ENCODE measurements around the gene CEP120. TPM values are rescaled to one million over a fixed set of nuclear protein-coding genes. Genes with fewer than 3 reads are reported as not detected.
A peak's percentile ranks its signal among the peaks of the same experiment; 100 is the strongest.
"Not testable (repeated sequence)": the region's sequence is repeated elsewhere in the genome, so short reads cannot be mapped to it uniquely, and the experiment has no call there.

CEP120 gene
- total RNA-seq, 3 donors from 2014 or later (not counting 1 experiment from before 2014, with no cell fraction given): 51.2 to 58.9 (median 54.6) TPM

- H3K4me1 Mint-ChIP-seq: no peaks in the 10 kb centered on the region
- Histone ChIP-seq H3K27me3 (ENCODE audit: control insufficient read depth, insufficient read depth, low read length) (no peaks in the 10 kb centered on the region), H3K27ac (ENCODE audit: low read length) (no peak overlapping the region), H3K4me3 (ENCODE audit: low read length) (no peak overlapping the region), H3K9me3 (ENCODE audit: control insufficient read depth, insufficient read depth, low read length) (no peaks in the 10 kb centered on the region), H3K4me1 (ENCODE audit: control insufficient read depth, insufficient read depth, low read length) (no peaks in the 10 kb centered on the region), H3K36me3 (ENCODE audit: control insufficient read depth, insufficient read depth, low read length) (peaks cover 27% of the 10 kb centered on the region)
- DNase-seq: no peak
- WGBS (ENCODE audit: insufficient coverage): no CpG with 5 or more reads among the region's 1 CpG
- peaks cover 15% of the 10 kb centered on the region for H3K36me3 Mint-ChIP-seq
- H3K9me3 Mint-ChIP-seq: no peaks in the 10 kb centered on the region
- no peaks in the 10 kb centered on the region for H3K27me3 Mint-ChIP-seq (ENCODE audit: low read depth in 2 of 2)
- TF ChIP-seq CTCF (IDR thresholded peaks at IDR 0.05): no peak
- no peak for ATAC-seq
- intact Hi-C loops (cut with micrococcal nuclease): no loop called here
- H3K27ac Mint-ChIP-seq: no peak overlapping the region
- no peak overlapping the region for H3K4me3 Mint-ChIP-seq
Observed at GRCh38 chr5:123351240-123351639, 72.0 kb downstream of the CEP120 start.

GRCh38 chr5:123350742-123351141 is 72.5 kb downstream of the CEP120 start:
- peaks cover 17% of the 10 kb centered on the region for H3K36me3 Mint-ChIP-seq
- no CpG with 5 or more reads among the region's 1 CpG for WGBS (ENCODE audit: insufficient coverage)
- H3K4me3 ChIP-seq (ENCODE audit: low read length): no peak overlapping the region
- no peak for TF ChIP-seq CTCF (IDR thresholded peaks at IDR 0.05)
- H3K4me1 Mint-ChIP-seq: no peaks in the 10 kb centered on the region
- H3K27ac ChIP-seq (ENCODE audit: low read length): no peak overlapping the region
- DNase-seq (no peak), ATAC-seq (no peak)
- intact Hi-C loops (cut with micrococcal nuclease): no loop called here
- no peaks in the 10 kb centered on the region for H3K9me3 ChIP-seq (ENCODE audit: control insufficient read depth, insufficient read depth, low read length)
- H3K36me3 ChIP-seq (ENCODE audit: control insufficient read depth, insufficient read depth, low read length): peaks cover 31% of the 10 kb centered on the region
- no peak overlapping the region for H3K27ac Mint-ChIP-seq
- H3K27me3 Mint-ChIP-seq (ENCODE audit: low read depth in 2 of 2): no peaks in the 10 kb centered on the region
- H3K4me1 ChIP-seq (ENCODE audit: control insufficient read depth, insufficient read depth, low read length): no peaks in the 10 kb centered on the region
- no peak overlapping the region for H3K4me3 Mint-ChIP-seq
- H3K27me3 ChIP-seq (ENCODE audit: control insufficient read depth, insufficient read depth, low read length): no peaks in the 10 kb centered on the region
- H3K9me3 Mint-ChIP-seq: no peaks in the 10 kb centered on the region

- no peak overlapping the region for H3K27ac Mint-ChIP-seq
- H3K4me3 ChIP-seq (ENCODE audit: low read length): no peak overlapping the region
- DNase-seq (peak in 1 of 2 donors; percentile 4), ATAC-seq (no peak)
- H3K4me1 Mint-ChIP-seq: no peaks in the 10 kb centered on the region
- H3K27me3 ChIP-seq (ENCODE audit: control insufficient read depth, insufficient read depth, low read length): no peaks in the 10 kb centered on the region
- peak; percentile 18 for TF ChIP-seq CTCF (IDR thresholded peaks at IDR 0.05)
- peaks cover 17% of the 10 kb centered on the region for H3K36me3 Mint-ChIP-seq
- 72% methylated on average over 3 of the region's 4 CpGs for WGBS (ENCODE audit: insufficient coverage)
- H3K9me3 Mint-ChIP-seq: no peaks in the 10 kb centered on the region
- H3K4me1 ChIP-seq (ENCODE audit: control insufficient read depth, insufficient read depth, low read length): no peaks in the 10 kb centered on the region
- no peak overlapping the region for H3K4me3 Mint-ChIP-seq
- H3K27ac ChIP-seq (ENCODE audit: low read length): no peak overlapping the region
- intact Hi-C loops (cut with micrococcal nuclease): no loop called here
- H3K36me3 ChIP-seq (ENCODE audit: control insufficient read depth, insufficient read depth, low read length): peaks cover 31% of the 10 kb centered on the region
- H3K27me3 Mint-ChIP-seq (ENCODE audit: low read depth in 2 of 2): no peaks in the 10 kb centered on the region
- no peaks in the 10 kb centered on the region for H3K9me3 ChIP-seq (ENCODE audit: control insufficient read depth, insufficient read depth, low read length)
Observed at GRCh38 chr5:123344816-123345426, 78.3 kb downstream of the CEP120 start.

GRCh38 chr5:123340928-123341327 is 82.3 kb downstream of the CEP120 start:
- H3K9me3 ChIP-seq (ENCODE audit: control insufficient read depth, insufficient read depth, low read length): no peaks in the 10 kb centered on the region
- peaks cover 1% of the 10 kb centered on the region for H3K36me3 ChIP-seq (ENCODE audit: control insufficient read depth, insufficient read depth, low read length)
- ATAC-seq (no peak), DNase-seq (no peak)
- no peaks in the 10 kb centered on the region for H3K27me3 ChIP-seq (ENCODE audit: control insufficient read depth, insufficient read depth, low read length)
- Mint-ChIP-seq H3K27me3 (ENCODE audit: low read depth in 2 of 2) (peaks cover 0 to 3% of the 10 kb centered on the region in 2 donors), H3K36me3 (peaks cover 2% of the 10 kb centered on the region), H3K4me3 (no peak overlapping the region), H3K4me1 (no peaks in the 10 kb centered on the region), H3K27ac (no peak overlapping the region), H3K9me3 (no peaks in the 10 kb centered on the region)
- WGBS (ENCODE audit: insufficient coverage): 87% methylated on average over 2 of the region's 2 CpGs
- no peaks in the 10 kb centered on the region for H3K4me1 ChIP-seq (ENCODE audit: control insufficient read depth, insufficient read depth, low read length)
- intact Hi-C loops (cut with micrococcal nuclease): no loop called here
- H3K27ac ChIP-seq (ENCODE audit: low read length): no peak overlapping the region
- no peak overlapping the region for H3K4me3 ChIP-seq (ENCODE audit: low read length)
- TF ChIP-seq CTCF (IDR thresholded peaks at IDR 0.05): no peak

- H3K27ac ChIP-seq (ENCODE audit: low read length); H3K4me3 Mint-ChIP-seq; DNase-seq; intact Hi-C loops (cut with micrococcal nuclease); ATAC-seq; H3K36me3 Mint-ChIP-seq; H3K4me1 ChIP-seq (ENCODE audit: control insufficient read depth, insufficient read depth, low read length); H3K36me3 ChIP-seq (ENCODE audit: control insufficient read depth, insufficient read depth, low read length); H3K27me3 ChIP-seq (ENCODE audit: control insufficient read depth, insufficient read depth, low read length); H3K27ac Mint-ChIP-seq; H3K4me3 ChIP-seq (ENCODE audit: low read length); H3K9me3 Mint-ChIP-seq; H3K4me1 Mint-ChIP-seq; H3K9me3 ChIP-seq (ENCODE audit: control insufficient read depth, insufficient read depth, low read length): not testable (repeated sequence)
- H3K27me3 Mint-ChIP-seq (ENCODE audit: low read depth in 2 of 2): peaks cover 0 to 12% of the 10 kb centered on the region in 2 donors
- WGBS (ENCODE audit: insufficient coverage): 89% methylated on average over 9 of the region's 9 CpGs
Observed at GRCh38 chr5:123308377-123308776, 114.8 kb downstream of the CEP120 start.

Measured in natural killer cell (primary cell).